ENCODE measurements around the gene FAM193A. TPM values are rescaled to one million over a fixed set of nuclear protein-coding genes. Genes with fewer than 3 reads are reported as not detected.

Gene FAM193A
- total RNA-seq, 6 donors from 2014 or later: 23.7 to 87.0 (median 27.1) TPM

DNA sequence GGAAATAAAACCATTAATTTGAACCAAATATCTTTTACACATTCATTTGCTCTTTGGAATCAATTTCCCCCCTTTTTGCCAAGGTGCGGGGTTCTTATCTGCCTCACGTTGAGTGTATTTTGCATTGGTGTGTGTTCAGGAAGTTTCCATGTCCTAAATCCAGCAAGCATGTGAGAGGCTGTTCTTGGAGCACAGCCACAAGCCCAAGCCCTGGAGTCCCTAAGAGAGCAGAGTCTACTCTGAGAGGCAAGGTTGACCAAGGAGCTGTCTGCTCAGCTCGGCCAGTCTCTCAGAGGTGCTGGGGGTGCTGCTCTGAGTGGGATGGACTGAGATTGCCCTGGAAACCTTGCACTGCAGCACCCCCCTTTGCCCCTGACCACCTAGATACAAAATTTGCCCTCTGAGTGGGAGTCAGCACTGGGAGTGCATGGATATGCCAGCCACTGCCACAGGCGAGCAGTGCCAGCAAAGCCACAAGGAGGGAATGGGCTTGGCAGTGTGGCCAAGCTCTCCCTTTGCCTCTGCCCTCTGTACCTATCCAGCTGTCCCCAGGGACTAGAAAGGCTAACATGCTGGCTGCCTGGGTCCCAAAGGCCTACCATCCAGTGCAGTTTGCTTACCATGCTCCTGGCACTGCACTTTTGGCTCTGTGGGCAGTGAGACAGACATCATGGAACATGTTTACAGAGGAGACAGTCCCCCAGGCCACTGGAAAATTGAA is 20.5 kb upstream of the FAM193A start:
- peak in 1 of 2 donors; percentile 29 for DNase-seq
- ATAC-seq (ENCODE audit: low FRiP score in 2 of 2): peak in 1 of 2 donors; percentile 20
- Histone ChIP-seq H3K9me3 (no peaks in the 10 kb centered on the region), H3K27me3 (no peaks in the 10 kb centered on the region), H3K36me3 (peaks cover 23 to 47% (median 38%) of the 10 kb centered on the region in 4 donors), H3K4me1 (peaks cover 0 to 5% (median 0%) of the 10 kb centered on the region in 4 donors), H3K27ac (peak overlapping the region in 1 of 4 donors; percentile 30), H3K4me3 (no peak overlapping the region)
- TF ChIP-seq POLR2A (IDR thresholded peaks at IDR 0.05): no peak
- no peak for TF ChIP-seq POLR2AphosphoS5 (IDR thresholded peaks at IDR 0.05)
- no peak for TF ChIP-seq EP300 (IDR thresholded peaks at IDR 0.05)
- TF ChIP-seq, protein P1, sequence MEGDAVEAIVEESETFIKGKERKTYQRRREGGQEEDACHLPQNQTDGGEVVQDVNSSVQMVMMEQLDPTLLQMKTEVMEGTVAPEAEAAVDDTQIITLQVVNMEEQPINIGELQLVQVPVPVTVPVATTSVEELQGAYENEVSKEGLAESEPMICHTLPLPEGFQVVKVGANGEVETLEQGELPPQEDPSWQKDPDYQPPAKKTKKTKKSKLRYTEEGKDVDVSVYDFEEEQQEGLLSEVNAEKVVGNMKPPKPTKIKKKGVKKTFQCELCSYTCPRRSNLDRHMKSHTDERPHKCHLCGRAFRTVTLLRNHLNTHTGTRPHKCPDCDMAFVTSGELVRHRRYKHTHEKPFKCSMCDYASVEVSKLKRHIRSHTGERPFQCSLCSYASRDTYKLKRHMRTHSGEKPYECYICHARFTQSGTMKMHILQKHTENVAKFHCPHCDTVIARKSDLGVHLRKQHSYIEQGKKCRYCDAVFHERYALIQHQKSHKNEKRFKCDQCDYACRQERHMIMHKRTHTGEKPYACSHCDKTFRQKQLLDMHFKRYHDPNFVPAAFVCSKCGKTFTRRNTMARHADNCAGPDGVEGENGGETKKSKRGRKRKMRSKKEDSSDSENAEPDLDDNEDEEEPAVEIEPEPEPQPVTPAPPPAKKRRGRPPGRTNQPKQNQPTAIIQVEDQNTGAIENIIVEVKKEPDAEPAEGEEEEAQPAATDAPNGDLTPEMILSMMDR (IDR thresholded peaks at IDR 0.05): no peak
- WGBS, 2 donors: 59 to 75% methylated on average over 2 to 4 of the region's 4 CpGs

DNA sequence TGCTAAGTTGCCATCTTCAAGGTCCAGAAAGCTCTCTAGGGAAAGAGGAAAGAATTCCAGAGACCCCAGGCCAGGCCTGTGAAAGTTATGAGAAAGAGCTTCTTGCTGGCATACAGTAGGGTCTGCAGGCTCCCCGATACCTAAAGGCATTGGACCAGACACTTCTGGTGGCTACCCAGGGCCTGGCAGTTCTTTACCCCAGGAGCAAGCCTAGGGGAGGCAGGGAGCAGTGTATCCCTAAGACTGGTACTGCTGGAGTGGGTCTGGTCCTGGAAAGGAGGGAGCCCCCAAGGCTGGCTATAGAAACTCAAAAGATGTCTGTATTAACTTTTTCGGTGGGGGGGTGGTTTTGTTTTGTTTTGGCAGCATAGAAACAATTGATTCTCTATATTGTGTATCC is 19.8 kb upstream of the FAM193A start:
- no peak overlapping the region for H3K4me3 ChIP-seq
- peaks cover 0 to 5% (median 0%) of the 10 kb centered on the region in 4 donors for H3K4me1 ChIP-seq
- no peaks in the 10 kb centered on the region for H3K27me3 ChIP-seq
- no peaks in the 10 kb centered on the region for H3K9me3 ChIP-seq
- ATAC-seq (ENCODE audit: low FRiP score in 2 of 2): no peak
- no peak for DNase-seq
- no peak overlapping the region for H3K27ac ChIP-seq
- WGBS, 2 donors: 87 to 92% methylated on average over 2 of the region's 2 CpGs
- TF ChIP-seq, protein P1 (IDR thresholded peaks at IDR 0.05): no peak
- TF ChIP-seq POLR2A (IDR thresholded peaks at IDR 0.05) (no peak), POLR2AphosphoS5 (IDR thresholded peaks at IDR 0.05) (no peak), EP300 (IDR thresholded peaks at IDR 0.05) (no peak)
- peaks cover 23 to 47% (median 37%) of the 10 kb centered on the region in 4 donors for H3K36me3 ChIP-seq

DNA sequence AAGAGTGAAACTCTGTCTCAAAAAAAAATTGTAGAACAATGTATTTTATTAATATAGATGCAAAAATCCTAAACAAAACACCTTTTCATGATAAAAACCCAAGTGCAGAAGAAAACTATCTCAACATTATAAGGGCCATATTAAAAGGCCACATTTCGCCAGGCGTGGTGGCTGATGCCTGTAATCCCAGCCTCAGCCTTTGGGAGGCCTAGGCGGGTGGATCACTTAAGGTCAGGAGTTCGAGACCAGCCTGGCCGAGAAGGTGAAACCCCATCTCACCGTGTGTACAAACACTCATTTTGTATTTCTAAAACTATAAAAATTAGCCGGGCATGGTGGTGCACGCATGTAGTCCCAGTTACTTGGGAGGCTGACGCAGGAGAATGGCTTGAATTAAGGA is 9.9 kb upstream of the FAM193A start:
- no peaks in the 10 kb centered on the region for H3K4me1 ChIP-seq
- H3K27me3 ChIP-seq: no peaks in the 10 kb centered on the region
- no peak for DNase-seq
- 95 to 96% methylated on average over 9 of the region's 9 CpGs for WGBS, 2 donors
- TF ChIP-seq, protein P1 (IDR thresholded peaks at IDR 0.05): no peak
- no peak for TF ChIP-seq POLR2AphosphoS5 (IDR thresholded peaks at IDR 0.05)
- TF ChIP-seq POLR2A (IDR thresholded peaks at IDR 0.05): no peak
- TF ChIP-seq EP300 (IDR thresholded peaks at IDR 0.05): no peak
- H3K4me3 ChIP-seq: no peak overlapping the region
- no peak overlapping the region for H3K27ac ChIP-seq
- H3K36me3 ChIP-seq: no peaks in the 10 kb centered on the region
- no peaks in the 10 kb centered on the region for H3K9me3 ChIP-seq
- no peak for ATAC-seq (ENCODE audit: low FRiP score in 2 of 2)

DNA sequence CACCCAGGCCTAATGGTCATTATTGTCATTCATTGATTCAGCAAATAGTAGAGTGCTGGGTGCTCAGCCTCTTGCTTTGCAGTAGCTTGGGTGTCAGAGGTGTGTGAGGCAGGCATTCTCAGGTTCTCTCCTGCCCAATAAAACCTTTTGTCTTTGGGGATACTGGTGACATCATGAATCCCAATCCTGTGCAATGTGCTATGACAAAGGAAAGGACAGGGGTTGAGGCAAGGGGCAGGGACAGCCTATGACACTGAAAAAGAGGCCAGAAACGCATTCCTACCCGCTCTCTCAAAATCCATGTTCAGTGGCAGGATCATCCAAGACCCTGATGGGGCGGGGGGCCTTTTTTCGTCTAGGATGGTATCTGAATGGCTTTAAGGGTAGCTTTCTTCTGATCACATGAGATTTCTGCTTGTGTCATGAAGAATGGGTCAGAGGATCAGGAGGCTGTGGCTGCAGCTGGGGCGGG is 1.5 kb upstream of the FAM193A start:
- DNase-seq (no peak), ATAC-seq (ENCODE audit: low FRiP score in 2 of 2) (no peak)
- Histone ChIP-seq H3K36me3 (no peaks in the 10 kb centered on the region), H3K4me1 (peaks cover 22 to 33% (median 24%) of the 10 kb centered on the region in 4 donors), H3K9me3 (no peaks in the 10 kb centered on the region), H3K27ac (peak overlapping the region; percentile 89 to 97 (median 92)), H3K27me3 (no peaks in the 10 kb centered on the region), H3K4me3 (peak overlapping the region in 3 of 4 donors; percentile 93 to 97 (median 94))
- 68 to 71% methylated on average over 5 of the region's 5 CpGs for WGBS, 2 donors
- TF ChIP-seq POLR2AphosphoS5 (IDR thresholded peaks at IDR 0.05): no peak

DNA sequence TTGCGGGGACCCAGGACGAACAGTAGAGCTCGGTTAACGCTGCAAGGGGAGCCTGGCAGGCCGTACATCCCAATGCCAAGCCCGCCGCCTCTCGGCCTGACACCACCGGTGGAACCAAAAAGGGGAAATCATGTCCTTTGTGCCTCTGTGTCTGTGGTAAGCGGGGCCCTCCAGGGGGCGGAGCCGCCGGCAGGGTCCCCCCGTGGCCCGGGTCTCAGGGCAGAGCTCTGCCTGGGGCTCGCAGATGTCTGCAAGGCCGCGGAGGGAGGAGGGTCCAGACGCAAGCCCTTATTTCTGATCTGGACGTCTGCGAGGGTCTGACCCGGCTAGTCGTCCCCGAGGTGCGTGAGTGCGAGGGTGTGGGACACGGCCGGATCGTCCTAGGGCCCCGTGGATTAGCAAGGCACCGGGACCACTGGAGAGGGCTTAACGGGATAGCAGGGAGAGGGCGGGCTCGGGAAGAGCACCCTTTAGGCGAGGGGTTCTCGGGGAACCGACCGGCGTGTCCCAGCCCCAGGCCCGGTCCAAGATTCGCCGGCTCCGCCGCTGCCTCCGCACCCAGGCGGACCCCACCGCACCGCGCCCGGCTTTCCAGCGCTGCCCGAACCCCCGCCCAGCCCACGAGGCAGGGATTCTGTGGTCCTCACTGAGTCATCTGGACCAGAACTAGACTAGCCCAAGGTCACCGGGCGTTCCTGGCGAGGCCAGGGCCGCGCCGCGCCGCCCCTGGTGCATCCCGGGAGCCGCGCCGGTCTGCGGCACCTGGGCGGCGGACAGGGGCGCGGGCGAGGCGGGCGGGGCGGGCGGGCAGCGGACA is 863 bp upstream of the FAM193A start:
- H3K4me3 ChIP-seq: peak overlapping the region; percentile 82 to 97 (median 94)
- peak overlapping the region; percentile 89 to 97 (median 92) for H3K27ac ChIP-seq
- H3K36me3 ChIP-seq: no peaks in the 10 kb centered on the region
- no peaks in the 10 kb centered on the region for H3K27me3 ChIP-seq
- peak in 1 of 2 donors; percentile 83 for ATAC-seq (ENCODE audit: low FRiP score in 2 of 2)
- TF ChIP-seq POLR2A (IDR thresholded peaks at IDR 0.05) (peak in 1 of 4 donors; percentile 25), POLR2AphosphoS5 (IDR thresholded peaks at IDR 0.05) (no peak), EP300 (IDR thresholded peaks at IDR 0.05) (no peak)
- TF ChIP-seq, protein P1 (IDR thresholded peaks at IDR 0.05): peak in 1 of 6 experiments; percentile 21
- peaks cover 22 to 33% (median 24%) of the 10 kb centered on the region in 4 donors for H3K4me1 ChIP-seq
- peak; percentile 55 to 89 for DNase-seq
- H3K9me3 ChIP-seq: no peaks in the 10 kb centered on the region
- 7 to 26% methylated on average over 8 to 38 of the region's 77 CpGs for WGBS, 2 donors
